GM10248 (cell line): ENCODE data around the gene FBXW9.
"Not testable (repeated sequence)": the region's sequence is repeated elsewhere in the genome, so short reads cannot be mapped to it uniquely, and the experiment has no call there.

ENCODE experiments used
- CTCF ChIA-PET: fragments of 300-600 bp; sonication (Branson Sonifier 250); formaldehyde crosslinking; extraction: SDS; loops from one replicate; lab custom pipeline; 2021; ENCODE audit warnings: antibody characterized with exemption; lab: Yijun Ruan, JAX
- POLR2A ChIA-PET: fragments of 350-650 bp; sonication (Branson Sonifier 250); formaldehyde crosslinking; extraction: SDS; loops from one replicate; lab custom pipeline; 2020; ENCODE audit warnings: antibody characterized with exemption; lab: Yijun Ruan, JAX
- DNase-seq: peaks from one replicate; pipeline ENCODE4 v3.0.0; 2012; ENCODE audit errors: extremely low spot score
- CTCF ChIP-seq: IDR thresholded peaks from 2 replicates; pipeline ENCODE4 v1.5.1; 2012; ENCODE audit warnings: mild to moderate bottlenecking, low read depth; ENCODE audit errors: extremely low read depth, missing control alignments, control extremely low read depth

The FBXW9 gene

GRCh38 chr19:12720296-12720695 is 23.9 kb upstream of the FBXW9 start:
- POLR2A ChIA-PET = no interaction called here
- no peak for TF ChIP-seq CTCF
- CTCF ChIA-PET = no interaction called here
- DNase-seq = no peak

- POLR2A ChIA-PET = interaction anchor here (0.6 kb wide), 3 partner anchors 34 to 440 kb away, joined by 3 to 4 read pairs (median 4); partner anchors contain the start of gene CALR
Observed at GRCh38 chr19:12715929-12716328, 19.5 kb upstream of the FBXW9 start.

GRCh38 chr19:12715102-12715501 is 18.7 kb upstream of the FBXW9 start:
- no peak for TF ChIP-seq CTCF
- no peak for DNase-seq
- POLR2A ChIA-PET = no interaction called here
- CTCF ChIA-PET = interaction anchor here (1.0 to 1.3 kb wide), 4 partner anchors 15 to 133 kb away, joined by 3 to 4 read pairs (median 4); no protein-coding TSS in a partner anchor

More at GRCh38 chr19:12715929-12716328, 19.5 kb upstream of the FBXW9 start:
- no peak for DNase-seq
- TF ChIP-seq CTCF = no peak
- CTCF ChIA-PET = interaction anchor here (1.0 to 3.7 kb wide), 5 partner anchors 39 to 132 kb away, joined by 3 to 15 read pairs (median 4); no protein-coding TSS in a partner anchor

GRCh38 chr19:12713304-12713703 is 16.9 kb upstream of the FBXW9 start:
- DNase-seq, POLR2A ChIA-PET: not testable (repeated sequence)
- CTCF ChIA-PET = interaction anchor here (0.9 to 2.4 kb wide), 5 partner anchors 10 to 134 kb away, joined by 3 to 8 read pairs (median 3); no protein-coding TSS in a partner anchor

GRCh38 chr19:12712077-12712476 is 15.6 kb upstream of the FBXW9 start:
- DNase-seq, POLR2A ChIA-PET: not testable (repeated sequence)
- CTCF ChIA-PET = interaction anchor here (1.3 kb wide), 1 partner anchor 46 kb away, joined by 5 read pairs; no protein-coding TSS in a partner anchor

- ChIA-PET CTCF (interaction anchor here (1.4 to 1.8 kb wide), 2 partner anchors 23 to 46 kb away, joined by 3 to 4 read pairs; no protein-coding TSS in a partner anchor), POLR2A (no interaction called here)
- TF ChIP-seq CTCF = no peak
- DNase-seq = no peak
Observed at GRCh38 chr19:12711187-12711586, 14.8 kb upstream of the FBXW9 start.

- POLR2A ChIA-PET = interaction anchor here (0.5 kb wide), 1 partner anchor 27 kb away, joined by 4 read pairs; no protein-coding TSS in a partner anchor
- TF ChIP-seq CTCF = no peak
- CTCF ChIA-PET = interaction anchor here (1.0 to 1.6 kb wide), 7 partner anchors 15 to 139 kb away, joined by 3 to 5 read pairs (median 4); partner anchors contain the start of gene TRIR
- DNase-seq = no peak
Observed at GRCh38 chr19:12708641-12709040, 12.2 kb upstream of the FBXW9 start.

- ChIA-PET CTCF (interaction anchor here (1.1 kb wide), 1 partner anchor 51 kb away, joined by 3 read pairs; no protein-coding TSS in a partner anchor), POLR2A (no interaction called here)
- no peak for TF ChIP-seq CTCF
- DNase-seq = no peak
Observed at GRCh38 chr19:12706332-12706718, 9.9 kb upstream of the FBXW9 start.
